ENCODE data around the gene NFU1. TPM values are rescaled to one million over a fixed set of nuclear protein-coding genes. Genes with fewer than 3 reads are reported as not detected.

Gene NFU1
- total RNA-seq, 1 donor from 2014 or later = 26.6 TPM

Other genes with a start within 250 kb of the NFU1 start
- 31.6 TPM for gene GFPT1, start 50.2 kb downstream of the NFU1 start, total RNA-seq
- gene AAK1, start 206.3 kb upstream of the NFU1 start, total RNA-seq = 26.6 TPM